ENCODE measurements around the gene THAP4.

GRCh38 chr2:241606186-241606585 is 30.8 kb downstream of the THAP4 start:
- TF ChIP-seq, protein P1, sequence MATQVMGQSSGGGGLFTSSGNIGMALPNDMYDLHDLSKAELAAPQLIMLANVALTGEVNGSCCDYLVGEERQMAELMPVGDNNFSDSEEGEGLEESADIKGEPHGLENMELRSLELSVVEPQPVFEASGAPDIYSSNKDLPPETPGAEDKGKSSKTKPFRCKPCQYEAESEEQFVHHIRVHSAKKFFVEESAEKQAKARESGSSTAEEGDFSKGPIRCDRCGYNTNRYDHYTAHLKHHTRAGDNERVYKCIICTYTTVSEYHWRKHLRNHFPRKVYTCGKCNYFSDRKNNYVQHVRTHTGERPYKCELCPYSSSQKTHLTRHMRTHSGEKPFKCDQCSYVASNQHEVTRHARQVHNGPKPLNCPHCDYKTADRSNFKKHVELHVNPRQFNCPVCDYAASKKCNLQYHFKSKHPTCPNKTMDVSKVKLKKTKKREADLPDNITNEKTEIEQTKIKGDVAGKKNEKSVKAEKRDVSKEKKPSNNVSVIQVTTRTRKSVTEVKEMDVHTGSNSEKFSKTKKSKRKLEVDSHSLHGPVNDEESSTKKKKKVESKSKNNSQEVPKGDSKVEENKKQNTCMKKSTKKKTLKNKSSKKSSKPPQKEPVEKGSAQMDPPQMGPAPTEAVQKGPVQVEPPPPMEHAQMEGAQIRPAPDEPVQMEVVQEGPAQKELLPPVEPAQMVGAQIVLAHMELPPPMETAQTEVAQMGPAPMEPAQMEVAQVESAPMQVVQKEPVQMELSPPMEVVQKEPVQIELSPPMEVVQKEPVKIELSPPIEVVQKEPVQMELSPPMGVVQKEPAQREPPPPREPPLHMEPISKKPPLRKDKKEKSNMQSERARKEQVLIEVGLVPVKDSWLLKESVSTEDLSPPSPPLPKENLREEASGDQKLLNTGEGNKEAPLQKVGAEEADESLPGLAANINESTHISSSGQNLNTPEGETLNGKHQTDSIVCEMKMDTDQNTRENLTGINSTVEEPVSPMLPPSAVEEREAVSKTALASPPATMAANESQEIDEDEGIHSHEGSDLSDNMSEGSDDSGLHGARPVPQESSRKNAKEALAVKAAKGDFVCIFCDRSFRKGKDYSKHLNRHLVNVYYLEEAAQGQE (IDR thresholded peaks at IDR 0.05; ENCODE audit: insufficient read depth in 1 of 2, low read depth in 2 of 2, low read length in 2 of 2), result no peak
- TF ChIP-seq POLR2AphosphoS5 (IDR thresholded peaks at IDR 0.05; ENCODE audit: low read depth, low read length) (no peak), TAF1 (IDR thresholded peaks at IDR 0.05; ENCODE audit: borderline replicate concordance, insufficient read depth, low read length) (no peak)
